CD4-positive, alpha-beta T cell treated with Interleukin-17A for 1 hour (primary cell): ENCODE data around the gene CAMTA2.

ENCODE experiments used
- DNase-seq: peaks from one replicate; pipeline ENCODE4 v3.0.0-alpha.2; 2020

The CAMTA2 gene

GRCh38 chr17:4920351-4921048 is 67.0 kb downstream of the CAMTA2 start:
- no peak for DNase-seq

GRCh38 chr17:4919511-4920047 is 67.9 kb downstream of the CAMTA2 start:
- DNase-seq, result no peak
